GM18867 (cell line): Measurements from ENCODE around the gene CRIP1.

Experiments
- ATAC-seq: cut with Tn5 transposase; IDR thresholded peaks from one replicate; pipeline ENCODE4 v1.9.1; 2021; ENCODE audit warnings: mild to moderate bottlenecking, moderate library complexity; ENCODE audit not compliant: unreplicated experiment

Gene CRIP1

GRCh38 chr14:105480199-105480746 lies 6.4 kb upstream of the CRIP1 start:
- ATAC-seq = no peak

GRCh38 chr14:105480807-105481801 lies 5.6 kb upstream of the CRIP1 start:
- peak; percentile 60 for ATAC-seq

- peak; percentile 53 for ATAC-seq
Observed at GRCh38 chr14:105481886-105482457, 4.7 kb upstream of the CRIP1 start.

- ATAC-seq = no peak
Observed at GRCh38 chr14:105482486-105483110, 4.1 kb upstream of the CRIP1 start.

GRCh38 chr14:105483300-105484068 lies 3.2 kb upstream of the CRIP1 start:
- ATAC-seq = no peak

- no peak for ATAC-seq
Observed at GRCh38 chr14:105484069-105484996, 2.4 kb upstream of the CRIP1 start.

GRCh38 chr14:105484997-105485393 lies 1.7 kb upstream of the CRIP1 start:
- ATAC-seq = no peak

- ATAC-seq = no peak
Observed at GRCh38 chr14:105485739-105486162, 935 bp upstream of the CRIP1 start.

GRCh38 chr14:105486974-105487448 lies 325 bp downstream of the CRIP1 start:
- ATAC-seq = no peak

GRCh38 chr14:105487449-105487985 lies 831 bp downstream of the CRIP1 start:
- ATAC-seq = no peak

- ATAC-seq = no peak
Observed at GRCh38 chr14:105487986-105488777, 1.5 kb downstream of the CRIP1 start.

- no peak for ATAC-seq
Observed at GRCh38 chr14:105488781-105489541, 2.3 kb downstream of the CRIP1 start.

- no peak for ATAC-seq
Observed at GRCh38 chr14:105489542-105490266, 3.0 kb downstream of the CRIP1 start.

- peak; percentile 1 for ATAC-seq
Observed at GRCh38 chr14:105490267-105490571, 3.5 kb downstream of the CRIP1 start.

GRCh38 chr14:105490572-105491365 lies 4.1 kb downstream of the CRIP1 start, which contains the start of gene TEDC1:
TEDC1 (plus strand) TSS chr14:105491246; CDS start chr14:105491376, 130 bp downstream.
- peak; percentile 65 for ATAC-seq

- peak; percentile 9 for ATAC-seq
Observed at GRCh38 chr14:105491366-105491973, 4.8 kb downstream of the CRIP1 start.
